ENCODE data around the gene PLA2R1.

GRCh38 chr2:160073284-160073888 lies 11.0 kb upstream of the PLA2R1 start:
- no peak for TF ChIP-seq POLR2A (IDR thresholded peaks at IDR 0.05)
- no peak for TF ChIP-seq CTCF (IDR thresholded peaks at IDR 0.05)
